Endothelial cell of umbilical vein (primary cell): ENCODE results near the gene LCE1F. TPM values are rescaled to one million over a fixed set of nuclear protein-coding genes. Genes with fewer than 3 reads are reported as not detected.

Experiments used
- BruUV-seq: library from RNA; stranded (reverse); fragments of 400-500 nt; replicated peaks from 2 replicates; lab custom pipeline; 2021; lab: Mats Ljungman, UMichigan
- CTCF ChIA-PET: fragments of 300-600, 350-600 bp; sonication (Branson Sonifier 250); formaldehyde crosslinking; loops from one replicate; lab custom pipeline; 2021; ENCODE audit warnings: antibody characterized with exemption, inconsistent platforms; lab: Charles Lee
- POLR2A ChIA-PET: fragments of 300-600, 350-600 bp; sonication (Branson Sonifier 250); formaldehyde crosslinking; loops from one replicate; lab custom pipeline; 2021; ENCODE audit warnings: antibody characterized with exemption, inconsistent platforms; lab: Charles Lee
- DNase-seq: peaks from one replicate; pipeline ENCODE4 v3.0.0-alpha.2; 2011; ENCODE audit warnings: low read depth, low spot score
- FAIRE-seq: peaks from 2 replicates; lab custom pipeline; 2011; peaks lifted over from hg19 to GRCh38; lab: Jason Lieb, UNC
- H2AFZ ChIP-seq: 2 replicates; pipeline ENCODE4 v1.6.0; 2012; ENCODE audit warnings: low read depth, low read length, control low read depth, inconsistent platforms
- H3K27ac ChIP-seq: 2 replicates; pipeline ENCODE4 v1.5.1; 2011; ENCODE audit warnings: low read depth, mild to moderate bottlenecking, control low read depth, low read length, moderate library complexity; ENCODE audit not compliant: insufficient read depth
- H3K27me3 ChIP-seq, 2 experiments: 2 replicates each; pipeline versions ENCODE4 v1.6.0 to v1.6.1; 2011; ENCODE audit warnings: low read length in 2 of 2, mixed read lengths in 1 of 2; ENCODE audit not compliant: control insufficient read depth in 2 of 2, insufficient read depth in 2 of 2
- H3K36me3 ChIP-seq, 2 experiments: 2 replicates in 1 of 2; 3 replicates in 1 of 2; pipeline ENCODE4 v1.5.1; 2011; ENCODE audit warnings: low read length in 2 of 2, mild to moderate bottlenecking in 1 of 2, moderate library complexity in 1 of 2; ENCODE audit not compliant: control insufficient read depth in 2 of 2, insufficient read depth in 2 of 2; ENCODE audit errors: extremely low read depth in 1 of 2
- H3K4me1 ChIP-seq: 3 replicates; pipeline ENCODE4 v1.5.1; 2011; ENCODE audit warnings: mild to moderate bottlenecking, low read length; ENCODE audit not compliant: control insufficient read depth, insufficient read depth; ENCODE audit errors: extremely low read depth
- H3K4me2 ChIP-seq: 2 replicates; pipeline ENCODE4 v1.6.1; 2011; ENCODE audit warnings: low read length, control low read depth, mixed read lengths; ENCODE audit not compliant: insufficient read depth
- H3K4me3 ChIP-seq, 3 experiments: fragments of 200-600 bp in 1 of 3; sonication (generic), shearing (Covaris generic) in 1 of 3; replicated peaks in 1 of 3; 2 replicates each; pipeline ENCODE4 v1.5.1; 2011 to 2016; ENCODE audit warnings: control low read depth in 3 of 3, low read length in 3 of 3, mild to moderate bottlenecking in 2 of 3, inconsistent platforms in 1 of 3, low read depth in 1 of 3, moderate library complexity in 1 of 3; ENCODE audit not compliant: insufficient read depth in 1 of 3
- H3K79me2 ChIP-seq: 2 replicates; pipeline ENCODE4 v1.6.0; 2012; ENCODE audit warnings: low read length, inconsistent platforms; ENCODE audit not compliant: control insufficient read depth, insufficient read depth
- H3K9ac ChIP-seq: replicated peaks from 2 replicates; pipeline ENCODE3; 2011; ENCODE audit warnings: low read length, control low read depth; ENCODE audit not compliant: insufficient read depth; ENCODE audit errors: extremely low read depth
- H3K9me1 ChIP-seq: replicated peaks from 3 replicates; pipeline ENCODE4 v1.6.0; 2011; ENCODE audit warnings: mild to moderate bottlenecking, low read length; ENCODE audit not compliant: control insufficient read depth, insufficient read depth; ENCODE audit errors: extremely low read depth
- H3K9me3 ChIP-seq: replicated peaks from 2 replicates; pipeline ENCODE4 v1.5.1; 2012; ENCODE audit warnings: low read length, inconsistent platforms; ENCODE audit not compliant: control insufficient read depth, insufficient read depth
- H4K20me1 ChIP-seq: replicated peaks from 2 replicates; pipeline ENCODE3; 2011; ENCODE audit warnings: mild to moderate bottlenecking, low read length; ENCODE audit not compliant: control insufficient read depth, insufficient read depth; ENCODE audit errors: extremely low read depth
- EZH2 ChIP-seq: IDR thresholded peaks from 2 replicates; pipeline ENCODE4 v1.6.1; 2012; ENCODE audit warnings: borderline replicate concordance, low read depth, mild to moderate bottlenecking, moderate library complexity, low read length, inconsistent platforms; ENCODE audit not compliant: severe bottlenecking
- FOS ChIP-seq: IDR thresholded peaks from 2 replicates; pipeline ENCODE4 v1.6.1; 2011; ENCODE audit warnings: mild to moderate bottlenecking, low read length, moderate library complexity, borderline replicate concordance; ENCODE audit not compliant: insufficient read depth
- GATA2 ChIP-seq: IDR thresholded peaks from 2 replicates; pipeline ENCODE4 v1.7.0; 2011; ENCODE audit warnings: low read depth, mild to moderate bottlenecking, moderate library complexity, mixed read lengths, low read length; ENCODE audit not compliant: insufficient read length, insufficient read depth
- JUN ChIP-seq: IDR thresholded peaks from 2 replicates; pipeline ENCODE4 v1.6.1; 2011; ENCODE audit warnings: borderline replicate concordance, low read depth; ENCODE audit not compliant: insufficient read length, insufficient read depth
- MYC ChIP-seq: IDR thresholded peaks from one replicate; pipeline ENCODE4 v1.6.1; 2011; ENCODE audit warnings: mild to moderate bottlenecking, low read depth, low read length
- POLR2A ChIP-seq: IDR thresholded peaks from 2 replicates; pipeline ENCODE4 v1.6.1; 2012; ENCODE audit warnings: low read depth, mild to moderate bottlenecking, control low read depth, low read length
- POLR2AphosphoS5 ChIP-seq: IDR thresholded peaks from 2 replicates; pipeline ENCODE4 v1.6.1; 2012; ENCODE audit warnings: low read depth, mild to moderate bottlenecking, control low read depth, low read length, moderate library complexity; ENCODE audit not compliant: insufficient read depth
- dilution Hi-C: fragments of 300-500 bp; cut with MboI; formaldehyde crosslinking; loops from one replicate; pipeline ENCODE4 v1.15.0; 2019; ENCODE audit warnings: low sequenced_read_pairs; ENCODE audit not compliant: extremely low pct_ligation_motif_present
- intact Hi-C: fragments of 100-400 bp; cut with micrococcal nuclease; formaldehyde crosslinking; loops from one replicate; pipeline ENCODE4 v1.10.0; 2022
- polyA plus RNA-seq, 4 experiments: library from polyadenylated mRNA; depleted of rRNA in 3 of 4; stranded (reverse) in 3 of 4; unstranded in 1 of 4; fragments of >200 nt; gene quantifications; 2 replicates each; pipeline versions ENCODE4 v1.2.1 to v1.2.3, GENCODE V29; 2011 to 2012; ENCODE audit warnings: missing spikeins in 1 of 4
- total RNA-seq: library from RNA; stranded (reverse); gene quantifications from 2 replicates; pipeline ENCODE4 v1.2.3, GENCODE V29; 2021
- TF ChIP-seq, protein P1 (sequence below), 2 donors: IDR thresholded peaks; 1 replicate in 1 of 2; 2 replicates in 1 of 2; pipeline ENCODE4 v1.5.1; 2011; ENCODE audit warnings: low read length in 2 of 2, mild to moderate bottlenecking in 2 of 2, moderate library complexity in 2 of 2, control low read depth in 1 of 2, inconsistent platforms in 1 of 2, low read depth in 1 of 2; ENCODE audit not compliant: insufficient read depth in 1 of 2; ENCODE audit errors: extremely low read depth in 1 of 2
- TF ChIP-seq, protein P2 (sequence below): IDR thresholded peaks from 2 replicates; pipeline ENCODE4 v1.6.1; 2011; ENCODE audit not compliant: insufficient read depth, insufficient read length

The LCE1F gene
- total and polyA plus RNA-seq, 2 donors (not counting 3 experiments of a cell fraction or from before 2014, with no cell fraction given): not detected

GRCh38 chr1:152786077-152786476 lies 11.1 kb downstream of the LCE1F start, which contains the start of gene LCE1E:
Gene LCE1E (plus strand): TSS chr1:152786257. CDS start chr1:152787300, 1,043 bp downstream.
- intact Hi-C loops: no loop called here
- ChIA-PET POLR2A (no interaction called here), CTCF (no interaction called here)
- dilution Hi-C loops: no loop called here
- Histone ChIP-seq H3K4me3 (no peak within 1 kb of the TSS), H3K9me1 (no peaks in the 10 kb centered on the region), H3K27me3 (no peaks in the 10 kb centered on the region), H3K4me2 (no peak within 1 kb of the TSS), H4K20me1 (no peaks in the 10 kb centered on the region), H3K36me3 (no peaks in the 10 kb centered on the region), H3K4me1 (no peaks in the 10 kb centered on the region), H3K27ac (no peak within 1 kb of the TSS), H3K79me2 (no peaks in the 10 kb centered on the region), H2AFZ (no peak within 1 kb of the TSS), H3K9ac (no peak within 1 kb of the TSS), H3K9me3 (no peaks in the 10 kb centered on the region)
- no TSS peak for BruUV-seq
- no peak for FAIRE-seq
- TF ChIP-seq, protein P1, sequence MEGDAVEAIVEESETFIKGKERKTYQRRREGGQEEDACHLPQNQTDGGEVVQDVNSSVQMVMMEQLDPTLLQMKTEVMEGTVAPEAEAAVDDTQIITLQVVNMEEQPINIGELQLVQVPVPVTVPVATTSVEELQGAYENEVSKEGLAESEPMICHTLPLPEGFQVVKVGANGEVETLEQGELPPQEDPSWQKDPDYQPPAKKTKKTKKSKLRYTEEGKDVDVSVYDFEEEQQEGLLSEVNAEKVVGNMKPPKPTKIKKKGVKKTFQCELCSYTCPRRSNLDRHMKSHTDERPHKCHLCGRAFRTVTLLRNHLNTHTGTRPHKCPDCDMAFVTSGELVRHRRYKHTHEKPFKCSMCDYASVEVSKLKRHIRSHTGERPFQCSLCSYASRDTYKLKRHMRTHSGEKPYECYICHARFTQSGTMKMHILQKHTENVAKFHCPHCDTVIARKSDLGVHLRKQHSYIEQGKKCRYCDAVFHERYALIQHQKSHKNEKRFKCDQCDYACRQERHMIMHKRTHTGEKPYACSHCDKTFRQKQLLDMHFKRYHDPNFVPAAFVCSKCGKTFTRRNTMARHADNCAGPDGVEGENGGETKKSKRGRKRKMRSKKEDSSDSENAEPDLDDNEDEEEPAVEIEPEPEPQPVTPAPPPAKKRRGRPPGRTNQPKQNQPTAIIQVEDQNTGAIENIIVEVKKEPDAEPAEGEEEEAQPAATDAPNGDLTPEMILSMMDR (IDR thresholded peaks at IDR 0.05; ENCODE audit: extremely low read depth in 1 of 2, insufficient read depth in 1 of 2, low read depth in 1 of 2, low read length in 2 of 2): no peak
- TF ChIP-seq POLR2A: no peak
- TF ChIP-seq, protein P2, sequence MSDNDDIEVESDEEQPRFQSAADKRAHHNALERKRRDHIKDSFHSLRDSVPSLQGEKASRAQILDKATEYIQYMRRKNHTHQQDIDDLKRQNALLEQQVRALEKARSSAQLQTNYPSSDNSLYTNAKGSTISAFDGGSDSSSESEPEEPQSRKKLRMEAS: no peak
- TF ChIP-seq FOS: no peak
- no peak for TF ChIP-seq GATA2
- no peak for TF ChIP-seq EZH2
- TF ChIP-seq JUN: no peak
- no peak for TF ChIP-seq MYC
- TF ChIP-seq POLR2AphosphoS5: no peak
- no peak for DNase-seq
